HEK293 (cell line): ENCODE measurements around the gene IL6.

Experiments
- HOXC10 ChIP-seq: sonication (generic); formaldehyde crosslinking; IDR thresholded peaks from 2 replicates; pipeline ENCODE4 v1.8.1; 2023; ENCODE audit warnings: mild to moderate bottlenecking, missing genetic modification reagents
- REST ChIP-seq: fragments of 450-650 bp; formaldehyde crosslinking; IDR thresholded peaks from 2 replicates; pipeline ENCODE4 v1.5.1; 2016; ENCODE audit warnings: missing biosample characterization, missing genetic modification characterization
- SP2 ChIP-seq: fragments of 450-650 bp; formaldehyde crosslinking; IDR thresholded peaks from 2 replicates; pipeline ENCODE4 v1.5.1; 2016; ENCODE audit warnings: missing biosample characterization, missing genetic modification characterization
- ZBTB26 ChIP-seq: fragments of 450-650 bp; formaldehyde crosslinking; optimal IDR thresholded peaks from 2 replicates; pipeline ENCODE3; 2016; ENCODE audit warnings: missing biosample characterization, mild to moderate bottlenecking, missing genetic modification characterization
- ZNF184 ChIP-seq: fragments of 450-650 bp; IDR thresholded peaks from 2 replicates; pipeline ENCODE4 v1.5.1; 2018; ENCODE audit warnings: missing biosample characterization, mild to moderate bottlenecking, missing genetic modification characterization
- ZNF23 ChIP-seq: fragments of 450-650 bp; formaldehyde crosslinking; IDR thresholded peaks from 2 replicates; pipeline ENCODE4 v1.5.1; 2016; ENCODE audit warnings: missing biosample characterization, missing genetic modification characterization, borderline replicate concordance
- ZNF585B ChIP-seq: fragments of 450-650 bp; formaldehyde crosslinking; IDR thresholded peaks from 2 replicates; pipeline ENCODE4 v1.5.1; 2016; ENCODE audit warnings: missing biosample characterization, missing genetic modification characterization
- ZNF837 ChIP-seq: fragments of 450-650 bp; formaldehyde crosslinking; IDR thresholded peaks from 2 replicates; pipeline ENCODE4 v1.5.1; 2016; ENCODE audit warnings: missing biosample characterization, missing genetic modification characterization
- ZSCAN30 ChIP-seq: fragments of 450-650 bp; IDR thresholded peaks from 2 replicates; pipeline ENCODE4 v1.5.1; 2018; ENCODE audit warnings: missing biosample characterization, mild to moderate bottlenecking, missing genetic modification characterization, moderate library complexity
- ZSCAN5A ChIP-seq: fragments of 450-650 bp; formaldehyde crosslinking; IDR thresholded peaks from 2 replicates; pipeline ENCODE4 v1.5.1; 2016; ENCODE audit warnings: missing biosample characterization, missing genetic modification characterization
- TF ChIP-seq, protein P1 (sequence below): fragments of 450-650 bp; formaldehyde crosslinking; IDR thresholded peaks from 2 replicates; pipeline ENCODE4 v1.5.1; 2016; ENCODE audit warnings: missing biosample characterization, missing genetic modification characterization

GRCh38 chr7:22726907-22727713 lies at the start of gene IL6:
- TF ChIP-seq, protein P1, sequence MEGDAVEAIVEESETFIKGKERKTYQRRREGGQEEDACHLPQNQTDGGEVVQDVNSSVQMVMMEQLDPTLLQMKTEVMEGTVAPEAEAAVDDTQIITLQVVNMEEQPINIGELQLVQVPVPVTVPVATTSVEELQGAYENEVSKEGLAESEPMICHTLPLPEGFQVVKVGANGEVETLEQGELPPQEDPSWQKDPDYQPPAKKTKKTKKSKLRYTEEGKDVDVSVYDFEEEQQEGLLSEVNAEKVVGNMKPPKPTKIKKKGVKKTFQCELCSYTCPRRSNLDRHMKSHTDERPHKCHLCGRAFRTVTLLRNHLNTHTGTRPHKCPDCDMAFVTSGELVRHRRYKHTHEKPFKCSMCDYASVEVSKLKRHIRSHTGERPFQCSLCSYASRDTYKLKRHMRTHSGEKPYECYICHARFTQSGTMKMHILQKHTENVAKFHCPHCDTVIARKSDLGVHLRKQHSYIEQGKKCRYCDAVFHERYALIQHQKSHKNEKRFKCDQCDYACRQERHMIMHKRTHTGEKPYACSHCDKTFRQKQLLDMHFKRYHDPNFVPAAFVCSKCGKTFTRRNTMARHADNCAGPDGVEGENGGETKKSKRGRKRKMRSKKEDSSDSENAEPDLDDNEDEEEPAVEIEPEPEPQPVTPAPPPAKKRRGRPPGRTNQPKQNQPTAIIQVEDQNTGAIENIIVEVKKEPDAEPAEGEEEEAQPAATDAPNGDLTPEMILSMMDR, result no peak
- TF ChIP-seq ZSCAN5A (no peak), ZSCAN30 (tag by site-specific recombination) (0 out of 2 replicates have a peak, but pooled peaks have one; percentile 37), ZNF585B (tag by site-specific recombination) (no peak), REST (tag by site-specific recombination) (no peak), ZBTB26 (tag by site-specific recombination) (peak; percentile 21), ZNF23 (tag by site-specific recombination) (no peak), SP2 (no peak), ZNF184 (no peak), ZNF837 (tag by site-specific recombination) (no peak), HOXC10 (CRISPR knock-in tag) (no peak)
